NCI-H146 treated with DMSO at 0.1 percent for 48 hours (cell line): ENCODE results near the gene CELSR1.

Experiments used
- DNase-seq: peaks from one replicate; lab custom pipeline; 2025; ENCODE audit not compliant: unreplicated experiment; lab: John Stamatoyannopoulos, UW

The CELSR1 gene

GRCh38 chr22:46449974-46450745 is 87.3 kb downstream of the CELSR1 start:
- no peak for DNase-seq

GRCh38 chr22:46449116-46449691 is 88.2 kb downstream of the CELSR1 start:
- DNase-seq = no peak

- DNase-seq = no peak
Measured at GRCh38 chr22:46448333-46448732, 89.1 kb downstream of the CELSR1 start.

GRCh38 chr22:46447906-46448305 is 89.5 kb downstream of the CELSR1 start:
- DNase-seq = no peak

- no peak for DNase-seq
Measured at GRCh38 chr22:46446799-46447198, 90.6 kb downstream of the CELSR1 start.

- no peak for DNase-seq
Measured at GRCh38 chr22:46445771-46446420, 91.5 kb downstream of the CELSR1 start.

GRCh38 chr22:46444390-46444854 is 93.0 kb downstream of the CELSR1 start:
- peak; percentile 11 for DNase-seq

- DNase-seq = no peak
Measured at GRCh38 chr22:46443850-46444389, 93.5 kb downstream of the CELSR1 start.

GRCh38 chr22:46442217-46442853 is 95.1 kb downstream of the CELSR1 start:
- DNase-seq = no peak

GRCh38 chr22:46439576-46440465 is 97.6 kb downstream of the CELSR1 start:
- no peak for DNase-seq

- no peak for DNase-seq
Measured at GRCh38 chr22:46439111-46439510, 98.3 kb downstream of the CELSR1 start.

GRCh38 chr22:46437671-46438440 is 99.6 kb downstream of the CELSR1 start:
- DNase-seq = no peak

- no peak for DNase-seq
Measured at GRCh38 chr22:46436595-46437175, 100.7 kb downstream of the CELSR1 start.

- DNase-seq = no peak
Measured at GRCh38 chr22:46433318-46433717, 104.1 kb downstream of the CELSR1 start.

- no peak for DNase-seq
Measured at GRCh38 chr22:46432164-46433068, 105.0 kb downstream of the CELSR1 start.

GRCh38 chr22:46430961-46431838 is 106.2 kb downstream of the CELSR1 start:
- DNase-seq = no peak

- DNase-seq = no peak
Measured at GRCh38 chr22:46429325-46429853, 108.0 kb downstream of the CELSR1 start.
